Measurements from ENCODE around the gene RDH14. TPM values are rescaled to one million over a fixed set of nuclear protein-coding genes. Genes with fewer than 3 reads are reported as not detected.

The RDH14 gene

DNA sequence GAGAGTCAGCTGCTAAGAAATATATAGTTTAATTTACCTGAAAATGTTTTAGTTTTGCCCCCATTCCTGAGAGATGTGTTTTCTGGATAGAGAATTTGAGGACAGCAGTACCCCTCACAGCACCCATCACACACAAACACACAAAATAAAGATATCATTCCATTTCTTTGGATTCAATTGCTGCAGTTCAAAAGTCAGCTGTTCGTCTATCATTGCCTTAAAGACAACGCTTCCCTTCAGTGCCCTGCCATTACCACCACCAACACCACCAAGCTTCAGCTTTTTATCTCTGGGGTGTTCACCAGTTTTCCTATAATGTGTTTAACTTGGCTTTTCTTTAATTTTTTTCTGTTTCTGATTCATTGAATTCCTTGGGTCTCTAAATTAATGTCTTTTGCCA, 49.7 kb downstream of the RDH14 start:
- no peak overlapping the region for H3K56ac ChIP-seq (ENCODE audit: low read length)
- no peak overlapping the region for H3K4me2 ChIP-seq (ENCODE audit: low read length)
- H3K4me3 ChIP-seq (ENCODE audit: low read length): no peak overlapping the region
- DNase-seq: no peak
- no peak overlapping the region for H3K27ac ChIP-seq (ENCODE audit: low read depth, low read length)
- no peak overlapping the region for H2BK5ac ChIP-seq (ENCODE audit: low read length)
- no peaks in the 10 kb centered on the region for H3K4me1 ChIP-seq (ENCODE audit: control insufficient read depth, low read depth, low read length)
- no peak overlapping the region for H4K8ac ChIP-seq (ENCODE audit: low read depth, low read length)
- H3K9ac ChIP-seq (ENCODE audit: low read length): no peak overlapping the region
- no peak overlapping the region for H3K23ac ChIP-seq (ENCODE audit: low read length)
- no peak overlapping the region for H2BK120ac ChIP-seq (ENCODE audit: low read depth, low read length)
- no peaks in the 10 kb centered on the region for H3K36me3 ChIP-seq (ENCODE audit: control insufficient read depth, insufficient read depth, low read length)
- no peaks in the 10 kb centered on the region for H3K27me3 ChIP-seq (ENCODE audit: insufficient read depth, low read length, poor library complexity)
- H2AK5ac ChIP-seq (ENCODE audit: low read length): no peak overlapping the region
- no peak overlapping the region for H3K18ac ChIP-seq (ENCODE audit: low read length)
- no CpG with 5 or more reads among the region's 2 CpGs for WGBS (ENCODE audit: extremely low coverage, insufficient coverage, low lambda C conversion rate)
- H3K79me2 ChIP-seq (ENCODE audit: control insufficient read depth, insufficient read depth, low read length): no peaks in the 10 kb centered on the region
- H2BK15ac ChIP-seq (replicated peaks; ENCODE audit: low read depth): no peak overlapping the region
- no peak overlapping the region for H3K4ac ChIP-seq (ENCODE audit: low read depth, low read length)
- no peak overlapping the region for H4K5ac ChIP-seq (ENCODE audit: low read length)
- H3K79me1 ChIP-seq (ENCODE audit: low read length): no peaks in the 10 kb centered on the region

DNA sequence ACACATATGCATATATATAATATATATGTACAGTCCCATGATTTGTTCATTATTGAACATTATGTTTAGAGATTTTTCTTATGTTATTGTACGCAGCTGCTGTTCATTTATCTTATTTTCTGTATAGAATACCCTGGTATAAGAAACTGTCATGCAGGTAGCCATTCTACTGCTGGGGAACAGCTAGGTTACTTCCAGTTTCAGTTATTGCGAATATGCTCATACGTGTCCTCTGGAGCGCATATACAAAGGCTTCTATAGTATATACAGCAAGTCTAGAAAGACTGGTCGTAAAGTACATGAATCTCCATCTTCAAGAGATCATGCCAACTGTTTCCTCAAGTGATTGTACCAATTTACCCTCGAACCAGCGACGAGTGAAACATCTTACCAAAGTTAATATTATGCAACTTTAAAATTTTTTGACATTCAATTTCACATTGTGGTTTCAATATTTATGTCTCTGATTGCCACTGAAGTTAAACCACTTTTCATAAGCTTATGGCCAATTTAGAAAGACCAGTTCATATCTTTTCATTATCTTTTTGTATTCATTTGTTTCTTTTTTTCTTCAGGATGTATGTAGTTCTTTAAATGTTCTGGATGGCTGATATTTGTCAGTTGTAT, 53.5 kb downstream of the RDH14 start:
- H2BK15ac ChIP-seq (replicated peaks; ENCODE audit: low read depth): no peak overlapping the region
- H3K4me2 ChIP-seq (ENCODE audit: low read length): no peak overlapping the region
- no peak overlapping the region for H2BK5ac ChIP-seq (ENCODE audit: low read length)
- no peak overlapping the region for H3K56ac ChIP-seq (ENCODE audit: low read length)
- no CpG with 5 or more reads among the region's 8 CpGs for WGBS (ENCODE audit: extremely low coverage, insufficient coverage, low lambda C conversion rate)
- no peaks in the 10 kb centered on the region for H3K79me1 ChIP-seq (ENCODE audit: low read length)
- H3K27ac ChIP-seq (ENCODE audit: low read depth, low read length): no peak overlapping the region
- DNase-seq: no peak
- H3K27me3 ChIP-seq (ENCODE audit: insufficient read depth, low read length, poor library complexity): no peaks in the 10 kb centered on the region
- no peak overlapping the region for H3K23ac ChIP-seq (ENCODE audit: low read length)
- no peak overlapping the region for H3K18ac ChIP-seq (ENCODE audit: low read length)
- H3K79me2 ChIP-seq (ENCODE audit: control insufficient read depth, insufficient read depth, low read length): no peaks in the 10 kb centered on the region
- no peak overlapping the region for H4K8ac ChIP-seq (ENCODE audit: low read depth, low read length)
- H2BK120ac ChIP-seq (ENCODE audit: low read depth, low read length): no peak overlapping the region
- no peak overlapping the region for H4K5ac ChIP-seq (ENCODE audit: low read length)
- no peaks in the 10 kb centered on the region for H3K36me3 ChIP-seq (ENCODE audit: control insufficient read depth, insufficient read depth, low read length)
- H3K4me3 ChIP-seq (ENCODE audit: low read length): no peak overlapping the region
- H3K4ac ChIP-seq (ENCODE audit: low read depth, low read length): no peak overlapping the region
- no peak overlapping the region for H2AK5ac ChIP-seq (ENCODE audit: low read length)
- H3K4me1 ChIP-seq (ENCODE audit: control insufficient read depth, low read depth, low read length): no peaks in the 10 kb centered on the region
- no peak overlapping the region for H3K9ac ChIP-seq (ENCODE audit: low read length)

DNA sequence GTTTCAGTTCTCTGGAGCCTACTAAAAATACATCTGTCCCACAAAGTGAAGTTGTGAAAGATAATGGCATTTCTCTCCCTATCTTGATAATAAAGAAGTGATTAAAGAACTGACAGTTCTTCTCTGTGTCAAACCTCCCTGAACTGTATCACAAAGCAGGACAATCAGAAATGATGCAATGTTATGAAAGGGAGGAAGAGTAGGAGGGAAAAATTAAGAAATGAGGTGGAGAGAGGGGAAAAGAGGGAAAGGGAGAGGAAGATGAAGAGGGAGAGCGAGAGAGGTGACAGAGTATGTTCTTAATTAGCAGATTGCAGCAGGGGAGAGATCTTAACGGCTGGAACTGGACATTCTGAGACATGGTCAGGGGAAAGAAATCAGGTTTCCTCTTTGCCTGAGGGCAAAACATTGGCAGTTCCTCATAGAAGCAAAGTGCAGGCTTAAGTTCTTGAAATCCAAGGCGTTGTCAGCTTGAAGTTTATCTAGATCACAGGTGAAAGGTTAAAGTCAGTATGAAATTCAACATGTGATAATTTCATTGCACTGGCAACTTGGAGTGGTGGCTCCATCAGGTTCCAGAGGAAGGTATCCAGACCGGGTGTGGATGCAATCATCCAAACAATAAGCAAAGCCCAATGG, 54.6 kb downstream of the RDH14 start:
- 100% methylated on average over 1 of the region's 4 CpGs for WGBS (ENCODE audit: extremely low coverage, insufficient coverage, low lambda C conversion rate)
- Histone ChIP-seq H3K4me1 (ENCODE audit: control insufficient read depth, low read depth, low read length) (no peaks in the 10 kb centered on the region), H2BK120ac (ENCODE audit: low read depth, low read length) (no peak overlapping the region), H3K23ac (ENCODE audit: low read length) (no peak overlapping the region), H3K36me3 (ENCODE audit: control insufficient read depth, insufficient read depth, low read length) (no peaks in the 10 kb centered on the region), H3K18ac (ENCODE audit: low read length) (no peak overlapping the region), H4K8ac (ENCODE audit: low read depth, low read length) (no peak overlapping the region), H3K4ac (ENCODE audit: low read depth, low read length) (no peak overlapping the region), H2BK5ac (ENCODE audit: low read length) (no peak overlapping the region), H3K56ac (ENCODE audit: low read length) (no peak overlapping the region), H4K5ac (ENCODE audit: low read length) (no peak overlapping the region), H3K4me3 (ENCODE audit: low read length) (no peak overlapping the region), H3K9ac (ENCODE audit: low read length) (no peak overlapping the region), H3K27ac (ENCODE audit: low read depth, low read length) (no peak overlapping the region), H2BK15ac (replicated peaks; ENCODE audit: low read depth) (no peak overlapping the region), H2AK5ac (ENCODE audit: low read length) (no peak overlapping the region), H3K4me2 (ENCODE audit: low read length) (no peak overlapping the region), H3K27me3 (ENCODE audit: insufficient read depth, low read length, poor library complexity) (no peaks in the 10 kb centered on the region), H3K79me1 (ENCODE audit: low read length) (no peaks in the 10 kb centered on the region), H3K79me2 (ENCODE audit: control insufficient read depth, insufficient read depth, low read length) (no peaks in the 10 kb centered on the region)
- DNase-seq: no peak

Small RNA genes lying within 50 kb of the gene (small RNA-seq; reads per million reads assigned to genes)
- not detected for gene RNU6-1215P (ENCODE audit: insufficient read depth)

All from mesendoderm (in vitro differentiated cells).